Neutrophil (primary cell): ENCODE data around the gene GALNTL6.

ENCODE experiments used
- H3K27ac ChIP-seq: fragments of 200-600 bp; sonication (generic); 2 replicates; pipeline ENCODE4 v1.5.1; 2016; ENCODE audit warnings: mild to moderate bottlenecking, moderate library complexity
- H3K27me3 ChIP-seq: fragments of 200-600 bp; sonication (generic); 2 replicates; pipeline ENCODE4 v1.6.0; 2016; ENCODE audit warnings: mild to moderate bottlenecking
- H3K36me3 ChIP-seq: fragments of 200-600 bp; sonication (generic); 2 replicates; pipeline ENCODE4 v1.5.1; 2017
- H3K4me1 ChIP-seq, 2 experiments: fragments of 200-600 bp in 1 of 2; sonication (generic) in 1 of 2; 1 replicate in 1 of 2; 2 replicates in 1 of 2; pipeline versions ENCODE4 v1.5.1 to v1.6.1; 2013 to 2016; ENCODE audit warnings: low read depth in 1 of 2, low read length in 1 of 2, mild to moderate bottlenecking in 1 of 2, moderate library complexity in 1 of 2; ENCODE audit not compliant: control insufficient read depth in 1 of 2, insufficient read depth in 1 of 2
- H3K4me3 ChIP-seq, 2 experiments: fragments of 200-600 bp in 1 of 2; sonication (generic) in 1 of 2; 1 replicate in 1 of 2; 2 replicates in 1 of 2; pipeline ENCODE4 v1.5.1; 2013 to 2016; ENCODE audit warnings: low read depth in 1 of 2, low read length in 1 of 2, mild to moderate bottlenecking in 1 of 2, moderate library complexity in 1 of 2
- H3K9me3 ChIP-seq: fragments of 200-600 bp; sonication (generic); 2 replicates; pipeline ENCODE4 v1.5.1; 2016
- TF ChIP-seq, protein P1 (sequence below): fragments of 200-600 bp; sonication (generic); IDR thresholded peaks from 2 replicates; pipeline ENCODE4 v1.5.1; 2016; ENCODE audit warnings: antibody characterized with exemption

GALNTL6 gene

DNA sequence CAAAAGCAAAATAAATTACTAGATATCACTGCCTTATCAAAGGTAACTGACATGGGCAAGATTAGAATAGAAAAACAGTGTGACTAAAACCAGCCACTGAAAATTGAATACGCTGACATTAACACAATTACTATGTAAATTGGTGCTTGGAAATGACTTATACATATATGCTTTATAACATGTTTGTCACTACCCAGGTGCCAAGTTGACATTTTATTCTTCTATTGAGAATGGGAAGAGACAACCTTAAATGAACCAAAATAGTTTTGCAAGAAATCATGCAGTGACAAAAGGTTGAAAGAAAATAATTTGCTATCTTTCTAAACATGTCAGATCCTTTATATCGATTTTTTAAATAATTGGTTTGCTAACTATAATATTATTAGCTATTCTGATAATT lies 510.1 kb downstream of the GALNTL6 start:
- H3K27me3 ChIP-seq = no peaks in the 10 kb centered on the region
- H3K4me1 ChIP-seq = no peaks in the 10 kb centered on the region
- no peaks in the 10 kb centered on the region for H3K9me3 ChIP-seq
- TF ChIP-seq, protein P1, sequence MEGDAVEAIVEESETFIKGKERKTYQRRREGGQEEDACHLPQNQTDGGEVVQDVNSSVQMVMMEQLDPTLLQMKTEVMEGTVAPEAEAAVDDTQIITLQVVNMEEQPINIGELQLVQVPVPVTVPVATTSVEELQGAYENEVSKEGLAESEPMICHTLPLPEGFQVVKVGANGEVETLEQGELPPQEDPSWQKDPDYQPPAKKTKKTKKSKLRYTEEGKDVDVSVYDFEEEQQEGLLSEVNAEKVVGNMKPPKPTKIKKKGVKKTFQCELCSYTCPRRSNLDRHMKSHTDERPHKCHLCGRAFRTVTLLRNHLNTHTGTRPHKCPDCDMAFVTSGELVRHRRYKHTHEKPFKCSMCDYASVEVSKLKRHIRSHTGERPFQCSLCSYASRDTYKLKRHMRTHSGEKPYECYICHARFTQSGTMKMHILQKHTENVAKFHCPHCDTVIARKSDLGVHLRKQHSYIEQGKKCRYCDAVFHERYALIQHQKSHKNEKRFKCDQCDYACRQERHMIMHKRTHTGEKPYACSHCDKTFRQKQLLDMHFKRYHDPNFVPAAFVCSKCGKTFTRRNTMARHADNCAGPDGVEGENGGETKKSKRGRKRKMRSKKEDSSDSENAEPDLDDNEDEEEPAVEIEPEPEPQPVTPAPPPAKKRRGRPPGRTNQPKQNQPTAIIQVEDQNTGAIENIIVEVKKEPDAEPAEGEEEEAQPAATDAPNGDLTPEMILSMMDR = no peak
- H3K36me3 ChIP-seq = no peaks in the 10 kb centered on the region
- no peak overlapping the region for H3K27ac ChIP-seq
- H3K4me3 ChIP-seq = no peak overlapping the region

DNA sequence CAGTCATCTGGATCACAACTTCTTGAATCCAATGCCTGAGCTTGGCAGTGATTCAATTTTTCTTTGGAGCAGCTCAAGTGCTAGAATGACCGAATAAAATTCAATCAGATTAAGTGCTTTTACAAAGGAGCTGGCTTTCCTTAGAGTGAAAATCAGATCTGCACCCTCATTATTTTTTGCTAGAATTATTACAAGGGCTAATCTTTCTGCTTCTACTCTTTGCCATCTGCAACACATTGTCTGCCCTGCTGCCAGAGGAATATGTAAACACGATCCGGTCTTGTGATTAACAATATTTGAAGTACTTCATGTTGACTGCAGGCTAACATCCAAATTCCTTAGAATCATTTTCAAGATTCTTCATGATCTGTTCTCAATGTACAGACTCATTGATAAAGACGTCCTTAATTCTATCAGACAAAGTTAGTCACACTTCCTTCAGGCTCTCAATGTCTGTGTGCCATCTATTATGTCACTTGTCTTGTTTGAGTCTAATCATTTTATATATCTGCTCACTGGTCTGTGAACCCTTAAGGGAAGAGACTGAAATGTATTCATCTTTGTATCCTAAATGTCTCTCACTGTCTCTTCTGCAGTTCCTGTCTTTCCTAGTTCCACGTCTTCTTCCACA lies 531.2 kb downstream of the GALNTL6 start:
- no peaks in the 10 kb centered on the region for H3K9me3 ChIP-seq
- no peaks in the 10 kb centered on the region for H3K27me3 ChIP-seq
- TF ChIP-seq, protein P1 = no peak
- no peaks in the 10 kb centered on the region for H3K36me3 ChIP-seq
- H3K27ac ChIP-seq = no peak overlapping the region
- no peak overlapping the region for H3K4me3 ChIP-seq
- H3K4me1 ChIP-seq = no peaks in the 10 kb centered on the region

DNA sequence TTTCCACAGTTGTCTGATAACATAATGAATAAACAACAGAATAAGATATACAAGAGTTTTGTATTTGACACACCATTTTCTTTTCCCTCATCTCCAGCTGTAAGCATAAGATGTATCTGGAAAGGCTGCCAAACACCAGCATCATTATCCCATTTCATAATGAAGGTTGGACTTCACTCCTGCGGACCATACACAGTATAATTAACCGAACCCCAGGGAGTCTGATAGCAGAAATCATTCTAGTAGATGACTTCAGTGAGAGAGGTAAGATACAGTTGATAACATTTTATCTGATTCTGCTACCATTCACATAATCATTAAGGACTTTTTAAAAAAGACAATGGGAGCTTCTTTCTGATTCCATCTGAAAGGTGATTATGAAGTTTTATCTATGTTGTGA lies 535.2 kb downstream of the GALNTL6 start:
- Histone ChIP-seq H3K27me3 (no peaks in the 10 kb centered on the region), H3K9me3 (no peaks in the 10 kb centered on the region), H3K27ac (no peak overlapping the region), H3K36me3 (no peaks in the 10 kb centered on the region), H3K4me1 (no peaks in the 10 kb centered on the region), H3K4me3 (no peak overlapping the region)
- TF ChIP-seq, protein P1 = no peak

DNA sequence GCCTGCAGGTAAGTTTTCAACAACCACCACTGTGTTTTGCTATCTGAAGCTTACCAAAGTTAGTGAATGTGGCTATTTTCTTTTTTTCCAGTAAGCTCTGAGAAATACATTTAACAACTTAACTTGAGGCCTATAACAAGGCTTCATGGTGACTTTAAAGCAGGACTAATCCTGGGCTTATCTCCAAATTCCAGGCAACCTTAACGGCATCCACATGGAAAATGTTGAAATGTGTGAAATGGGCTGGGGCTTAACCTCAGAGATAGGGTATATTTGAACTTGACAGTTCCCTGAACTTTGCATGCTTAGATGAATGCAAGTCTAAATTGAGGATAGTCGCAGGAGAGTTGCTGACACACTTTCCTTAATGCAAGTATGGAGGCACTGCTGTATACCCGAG lies 539.2 kb downstream of the GALNTL6 start:
- TF ChIP-seq, protein P1 = no peak

DNA sequence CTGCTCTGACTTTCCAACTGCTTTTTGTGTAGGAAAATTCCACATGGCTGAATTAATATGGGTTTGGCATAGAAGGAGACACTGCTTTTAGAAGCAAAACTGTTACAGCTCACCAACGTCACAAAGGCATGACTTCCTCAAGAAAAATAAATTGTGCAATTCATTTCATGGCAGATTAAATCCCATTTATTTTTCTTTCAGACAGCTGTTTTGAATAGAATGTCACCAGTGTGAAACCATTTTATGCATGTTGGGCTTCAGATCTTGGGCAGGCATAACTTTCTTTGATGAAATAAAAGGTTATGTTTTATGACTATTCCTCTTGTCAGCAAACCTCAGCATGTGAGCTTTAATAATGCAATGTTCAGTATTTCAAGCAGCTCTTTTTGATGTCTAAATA lies 542.8 kb downstream of the GALNTL6 start:
- Histone ChIP-seq H3K4me3 (no peak overlapping the region), H3K36me3 (no peaks in the 10 kb centered on the region), H3K27me3 (no peaks in the 10 kb centered on the region), H3K9me3 (no peaks in the 10 kb centered on the region), H3K4me1 (no peaks in the 10 kb centered on the region), H3K27ac (no peak overlapping the region)
- TF ChIP-seq, protein P1 = no peak

More for the DNA sequence above, 539.2 kb downstream of the GALNTL6 start:
- H3K4me3 ChIP-seq = no peak overlapping the region
- no peaks in the 10 kb centered on the region for H3K4me1 ChIP-seq
- H3K9me3 ChIP-seq = no peaks in the 10 kb centered on the region
- no peak overlapping the region for H3K27ac ChIP-seq
- no peaks in the 10 kb centered on the region for H3K27me3 ChIP-seq
- no peaks in the 10 kb centered on the region for H3K36me3 ChIP-seq
